NB4 (cell line): ENCODE measurements around the gene DNAJC5G.

ENCODE experiments used
- DNase-seq: peaks from one replicate; pipeline ENCODE4 v3.0.0; 2010; ENCODE audit warnings: low read depth
- H3K4me3 ChIP-seq: one replicate; pipeline ENCODE4 v1.5.1; 2011; ENCODE audit warnings: mild to moderate bottlenecking, low read depth, low read length, moderate library complexity
- MAX ChIP-seq: IDR thresholded peaks from 2 replicates; pipeline ENCODE4 v1.6.1; 2011; ENCODE audit warnings: low read depth, low read length
- MYC ChIP-seq: IDR thresholded peaks from 2 replicates; pipeline ENCODE4 v1.6.1; 2011; ENCODE audit warnings: low read depth, low read length
- POLR2A ChIP-seq: IDR thresholded peaks from 2 replicates; pipeline ENCODE4 v1.6.1; 2011; ENCODE audit warnings: mild to moderate bottlenecking; ENCODE audit not compliant: insufficient read length; ENCODE audit errors: extremely low read depth
- TF ChIP-seq, protein P1 (sequence below): IDR thresholded peaks from one replicate; pipeline ENCODE4 v1.5.1; 2012; ENCODE audit warnings: low read depth, low read length

The DNAJC5G gene

DNA sequence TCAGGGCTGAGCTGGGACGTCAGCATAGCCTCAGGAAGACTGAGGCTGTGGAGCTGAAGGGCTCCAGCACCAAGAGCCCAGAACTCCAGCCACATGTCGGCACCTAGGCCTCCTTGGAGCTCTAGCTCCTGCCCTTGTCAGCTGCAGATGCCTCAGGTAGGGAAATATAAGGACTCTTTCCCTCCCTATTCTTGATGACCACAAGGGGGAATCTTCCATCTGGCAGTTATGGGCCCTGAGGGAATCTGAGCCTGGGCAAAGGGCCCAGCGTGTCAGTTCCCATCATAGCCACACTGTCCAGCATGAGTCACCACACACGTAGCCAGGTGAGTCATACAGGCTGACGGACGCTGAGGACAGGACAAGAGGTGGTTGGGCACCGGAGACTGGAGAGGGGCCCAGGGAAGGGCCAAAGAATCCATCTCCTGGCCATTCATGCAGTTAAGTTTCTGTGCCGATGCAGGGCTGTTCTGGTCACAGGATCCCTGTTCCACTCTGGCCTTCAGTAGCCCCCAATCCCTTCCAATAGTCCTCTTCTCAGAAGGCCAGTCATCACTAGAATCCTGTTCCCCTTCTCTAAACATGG lies 45.8 kb downstream of the DNAJC5G start:
- TF ChIP-seq, protein P1, sequence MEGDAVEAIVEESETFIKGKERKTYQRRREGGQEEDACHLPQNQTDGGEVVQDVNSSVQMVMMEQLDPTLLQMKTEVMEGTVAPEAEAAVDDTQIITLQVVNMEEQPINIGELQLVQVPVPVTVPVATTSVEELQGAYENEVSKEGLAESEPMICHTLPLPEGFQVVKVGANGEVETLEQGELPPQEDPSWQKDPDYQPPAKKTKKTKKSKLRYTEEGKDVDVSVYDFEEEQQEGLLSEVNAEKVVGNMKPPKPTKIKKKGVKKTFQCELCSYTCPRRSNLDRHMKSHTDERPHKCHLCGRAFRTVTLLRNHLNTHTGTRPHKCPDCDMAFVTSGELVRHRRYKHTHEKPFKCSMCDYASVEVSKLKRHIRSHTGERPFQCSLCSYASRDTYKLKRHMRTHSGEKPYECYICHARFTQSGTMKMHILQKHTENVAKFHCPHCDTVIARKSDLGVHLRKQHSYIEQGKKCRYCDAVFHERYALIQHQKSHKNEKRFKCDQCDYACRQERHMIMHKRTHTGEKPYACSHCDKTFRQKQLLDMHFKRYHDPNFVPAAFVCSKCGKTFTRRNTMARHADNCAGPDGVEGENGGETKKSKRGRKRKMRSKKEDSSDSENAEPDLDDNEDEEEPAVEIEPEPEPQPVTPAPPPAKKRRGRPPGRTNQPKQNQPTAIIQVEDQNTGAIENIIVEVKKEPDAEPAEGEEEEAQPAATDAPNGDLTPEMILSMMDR: no peak
- TF ChIP-seq MAX (no peak), MYC (no peak), POLR2A (no peak)
- no peak overlapping the region for H3K4me3 ChIP-seq
- DNase-seq: peak; percentile 69

DNA sequence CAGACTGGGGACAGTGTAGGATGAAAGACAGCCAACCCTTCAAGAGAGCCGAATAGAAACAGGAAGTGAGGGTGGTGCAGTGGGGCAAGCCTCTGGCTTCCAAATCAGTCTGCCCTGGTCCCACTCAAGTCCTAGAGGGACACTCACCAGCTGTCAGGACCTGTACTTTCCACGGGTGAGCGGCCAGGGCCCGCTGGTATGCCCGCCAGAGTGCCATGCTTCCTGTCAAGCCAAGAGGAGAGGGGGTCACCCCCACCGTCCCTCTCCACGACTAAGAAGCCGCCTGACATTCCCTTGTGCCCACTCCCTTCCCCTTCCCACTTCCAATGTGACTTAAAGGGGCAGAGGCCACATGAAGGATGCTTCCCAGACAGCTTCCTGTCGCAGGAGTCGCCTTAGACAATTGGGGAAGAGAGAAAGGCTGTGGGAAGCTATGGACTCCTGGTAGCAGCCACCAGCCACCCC lies 47.1 kb downstream of the DNAJC5G start:
- peak overlapping the region; percentile 97 for H3K4me3 ChIP-seq
- TF ChIP-seq MYC (no peak), POLR2A (no peak), MAX (no peak)
- TF ChIP-seq, protein P1: no peak
- DNase-seq: peak; percentile 62

DNA sequence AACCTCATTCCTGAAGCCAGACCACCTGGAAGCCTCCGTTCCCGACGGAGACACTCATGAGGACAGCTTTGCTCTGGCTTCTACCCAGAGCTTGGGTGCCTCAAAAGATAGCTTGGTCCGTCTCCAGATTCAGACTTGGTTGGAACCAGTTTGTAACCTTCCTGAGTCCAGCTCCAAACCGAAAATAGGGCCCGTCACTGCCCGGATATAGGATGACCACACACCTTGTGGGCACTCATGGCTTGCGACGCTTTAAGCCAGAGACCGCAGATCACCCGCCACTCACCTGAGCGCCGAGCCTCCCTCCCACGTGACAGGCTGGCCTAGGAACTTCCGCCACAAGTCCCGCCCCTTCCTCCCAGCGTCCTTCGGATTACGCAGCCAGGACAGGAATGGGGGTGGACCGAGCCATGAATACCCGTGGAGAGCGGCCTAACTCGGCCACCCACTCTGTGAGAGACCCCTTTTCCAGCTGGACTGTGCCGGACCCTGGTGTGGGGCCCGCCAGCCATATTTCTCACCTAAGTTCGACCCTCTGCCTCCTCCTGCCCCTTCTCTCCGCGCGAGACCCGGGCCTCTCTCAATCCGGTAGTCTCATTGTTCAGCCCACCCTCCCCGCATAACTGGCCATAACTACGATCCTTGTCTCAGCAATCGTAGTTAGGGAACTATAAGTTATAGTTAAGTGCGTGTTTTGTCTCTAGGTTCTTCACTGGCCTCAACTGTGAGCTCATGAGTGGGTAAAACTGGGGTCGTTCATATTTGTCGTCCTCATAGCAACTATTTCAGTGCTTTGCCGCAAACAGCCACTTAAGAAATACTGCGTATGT lies 47.7 kb downstream of the DNAJC5G start, which contains the start of gene MPV17:
Gene MPV17, minus strand, starts transcription at position 332 of the 830 bp plus-strand sequence. CDS start 580 bp downstream, outside the sequence.
- TF ChIP-seq POLR2A: peak; percentile 79
- TF ChIP-seq, protein P1: no peak
- peak; percentile 91 for TF ChIP-seq MYC
- TF ChIP-seq MAX: peak; percentile 96
- DNase-seq: peak; percentile 94
- peak within 1 kb of the TSS; percentile 97 for H3K4me3 ChIP-seq

DNA sequence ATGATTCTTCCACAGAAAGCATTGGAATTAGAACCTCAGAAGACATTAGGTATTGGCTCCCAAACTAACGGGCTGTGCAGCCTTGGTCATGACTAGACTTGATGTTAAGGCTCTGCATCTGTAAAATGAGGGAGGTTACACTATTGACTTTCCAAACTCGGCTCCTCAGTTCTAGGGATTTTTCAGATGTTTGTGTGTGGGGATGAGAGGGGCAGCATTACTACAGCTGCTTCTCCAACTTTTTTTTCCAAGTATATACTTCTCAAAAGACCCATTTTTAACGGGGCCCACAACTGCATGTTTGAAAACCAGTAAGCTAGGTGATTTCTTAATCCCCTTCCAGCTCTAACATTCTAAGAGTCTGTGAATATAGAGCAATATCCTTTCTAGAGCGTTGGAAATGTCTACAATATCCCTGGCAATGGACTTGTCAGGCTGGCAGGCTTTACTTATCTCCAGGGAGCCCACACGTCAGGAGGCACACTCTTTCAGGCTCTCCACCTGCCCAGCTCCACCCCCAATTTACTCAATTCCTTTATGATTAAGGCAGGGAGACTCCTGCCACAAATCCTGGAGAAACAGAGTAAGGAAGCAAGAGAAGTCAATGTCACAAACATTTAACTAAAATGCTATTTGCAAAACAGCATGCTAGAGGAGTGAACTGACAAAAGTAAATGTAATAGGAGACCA lies 48.5 kb downstream of the DNAJC5G start:
- no peak for TF ChIP-seq MYC
- TF ChIP-seq POLR2A: no peak
- TF ChIP-seq MAX: no peak
- TF ChIP-seq, protein P1: no peak
- H3K4me3 ChIP-seq: peak overlapping the region; percentile 97
- no peak for DNase-seq

DNA sequence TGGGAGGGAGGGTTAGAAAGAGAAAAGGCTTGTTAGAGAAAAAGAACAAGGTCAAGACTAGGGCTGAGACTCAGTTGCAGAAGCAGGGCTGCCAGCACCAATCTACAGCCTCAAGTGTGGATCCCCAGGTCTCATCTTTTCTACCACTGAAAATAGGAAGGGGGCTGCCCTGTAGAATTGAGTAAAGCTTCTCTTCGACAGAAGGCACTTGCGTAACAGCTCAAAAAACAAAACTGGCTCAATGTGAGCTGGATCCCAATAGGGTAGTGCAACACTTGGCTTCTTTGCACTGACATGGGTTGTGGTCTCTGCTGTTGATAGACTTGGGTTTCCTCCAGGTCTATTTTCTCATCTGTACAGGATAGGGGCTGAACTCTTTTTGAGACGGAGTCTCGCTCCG lies 49.5 kb downstream of the DNAJC5G start:
- H3K4me3 ChIP-seq: no peak overlapping the region
- no peak for TF ChIP-seq POLR2A
- TF ChIP-seq, protein P1: no peak
- TF ChIP-seq MYC: no peak
- no peak for TF ChIP-seq MAX
- peak; percentile 80 for DNase-seq
